Lung (tissue), 12 donors: ENCODE data around the gene SPRED3. TPM values are rescaled to one million over a fixed set of nuclear protein-coding genes. Genes with fewer than 3 reads are reported as not detected.

ENCODE experiments used
- ATAC-seq: fragments of 200-7000 bp; cut with Tn5 transposase; one replicate; pipeline ENCODE4 v1.9.1; 2020; ENCODE audit warnings: moderate number of reproducible peaks; ENCODE audit not compliant: insufficient read depth, low FRiP score
- DNase-seq, 3 donors: peaks; one replicate each; pipeline ENCODE4 v3.0.0-alpha.2; 2013 to 2017
- H3K27ac ChIP-seq, 2 donors: one replicate each; pipeline ENCODE4 v1.5.1; 2013; ENCODE audit warnings: mild to moderate bottlenecking in 2 of 2, moderate library complexity in 2 of 2, control low read depth in 1 of 2, inconsistent platforms in 1 of 2, low read depth in 1 of 2, low read length in 1 of 2
- H3K27me3 ChIP-seq, 3 donors: one replicate each; pipeline ENCODE4 v1.5.1; 2013; ENCODE audit warnings: low read length in 2 of 3; ENCODE audit not compliant: control insufficient read depth in 3 of 3, insufficient read depth in 3 of 3
- H3K36me3 ChIP-seq, 4 donors: one replicate each; pipeline ENCODE4 v1.5.1; 2013; ENCODE audit warnings: low read length in 4 of 4, mild to moderate bottlenecking in 1 of 4, moderate library complexity in 1 of 4; ENCODE audit not compliant: control insufficient read depth in 4 of 4, insufficient read depth in 4 of 4
- H3K4me1 ChIP-seq, 5 donors: one replicate each; pipeline ENCODE4 v1.5.1; 2013; ENCODE audit warnings: low read length in 5 of 5, mild to moderate bottlenecking in 2 of 5, moderate library complexity in 1 of 5; ENCODE audit not compliant: control insufficient read depth in 5 of 5, insufficient read depth in 5 of 5
- H3K4me3 ChIP-seq: one replicate; pipeline ENCODE4 v1.5.1; 2013; ENCODE audit warnings: mild to moderate bottlenecking, control low read depth, moderate library complexity
- H3K9ac ChIP-seq, 2 donors: one replicate each; pipeline ENCODE4 v1.5.1; 2013; ENCODE audit warnings: low read length in 2 of 2, control low read depth in 1 of 2; ENCODE audit not compliant: insufficient read depth in 1 of 2
- H3K9me3 ChIP-seq, 4 donors: one replicate each; pipeline ENCODE4 v1.5.1; 2013; ENCODE audit warnings: low read length in 3 of 4, mild to moderate bottlenecking in 1 of 4, moderate library complexity in 1 of 4; ENCODE audit not compliant: control insufficient read depth in 4 of 4, insufficient read depth in 3 of 4
- WGBS, 2 donors: extraction: QIAGEN DNeasy Blood & Tissue Kit; methylation state at CpG; one replicate each; pipeline ENCODE4 v1.1.7; 2013; 5-methylcytosine and 5-hydroxymethylcytosine counted together
- polyA plus RNA-seq, 2 donors: library from polyadenylated mRNA; stranded (reverse); fragments of 200-250 nt; gene quantifications; one replicate each; pipeline ENCODE4 v1.2.1, GENCODE V29; 2013
- total RNA-seq, 2 donors: library from RNA; depleted of rRNA in 1 of 2; stranded (reverse); fragments of >200 nt in 1 of 2; gene quantifications; one replicate each; pipeline ENCODE4 v1.2.1, GENCODE V29; 2014 to 2021
- TF ChIP-seq, protein P1 (sequence below): IDR thresholded peaks from 2 replicates; pipeline ENCODE4 v1.5.1; 2012; ENCODE audit warnings: mild to moderate bottlenecking; ENCODE audit errors: control extremely low read depth, extremely low read depth
- donor health status: control.
- donor health status: control.
- donor health status: Bipolar disorder and iron deficiency.
- donor health status: healthy.
- donor health status: DM: yes; HTN: yes; CAD: no.

Gene SPRED3
- total and polyA plus RNA-seq, 4 donors, result 0.09 to 2.6 (median 1.3) TPM

DNA sequence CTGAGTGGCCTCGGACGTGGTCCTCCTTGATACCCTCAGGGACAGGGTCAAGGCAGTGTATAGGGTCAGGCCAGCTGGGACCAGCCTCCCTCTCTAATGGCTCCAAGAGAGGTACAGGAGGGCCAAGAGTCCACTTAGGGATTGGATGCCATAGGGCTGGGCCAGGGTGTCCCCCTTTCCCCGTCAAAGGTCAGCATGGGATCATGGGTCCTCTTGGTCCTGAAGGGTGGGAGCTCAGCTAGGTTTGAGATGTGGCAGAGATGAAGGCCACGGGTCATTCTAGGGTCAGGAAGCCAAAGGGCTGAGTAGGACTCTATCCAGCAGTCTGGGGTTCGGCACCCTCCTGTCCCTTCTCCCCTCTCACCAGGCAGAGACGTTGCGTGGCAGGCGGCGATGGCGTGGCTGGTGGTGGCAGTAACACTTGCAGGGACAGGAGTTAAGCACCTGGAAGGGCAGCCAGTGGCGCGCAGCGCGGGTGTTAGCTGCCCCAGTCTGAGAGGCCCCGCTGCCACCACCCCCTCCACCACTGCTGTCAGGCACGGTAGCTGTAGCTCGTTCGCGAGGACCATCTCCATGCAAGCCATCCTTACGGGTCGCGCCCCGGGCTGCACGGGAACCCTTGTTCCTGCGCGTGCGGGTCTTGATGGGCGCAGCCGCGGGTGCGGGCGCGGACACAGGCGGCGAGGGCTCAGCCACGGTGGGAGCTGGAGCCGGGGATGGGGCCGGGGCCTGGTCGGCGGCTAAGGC is 3.3 kb upstream of the SPRED3 start:
- TF ChIP-seq, protein P1, sequence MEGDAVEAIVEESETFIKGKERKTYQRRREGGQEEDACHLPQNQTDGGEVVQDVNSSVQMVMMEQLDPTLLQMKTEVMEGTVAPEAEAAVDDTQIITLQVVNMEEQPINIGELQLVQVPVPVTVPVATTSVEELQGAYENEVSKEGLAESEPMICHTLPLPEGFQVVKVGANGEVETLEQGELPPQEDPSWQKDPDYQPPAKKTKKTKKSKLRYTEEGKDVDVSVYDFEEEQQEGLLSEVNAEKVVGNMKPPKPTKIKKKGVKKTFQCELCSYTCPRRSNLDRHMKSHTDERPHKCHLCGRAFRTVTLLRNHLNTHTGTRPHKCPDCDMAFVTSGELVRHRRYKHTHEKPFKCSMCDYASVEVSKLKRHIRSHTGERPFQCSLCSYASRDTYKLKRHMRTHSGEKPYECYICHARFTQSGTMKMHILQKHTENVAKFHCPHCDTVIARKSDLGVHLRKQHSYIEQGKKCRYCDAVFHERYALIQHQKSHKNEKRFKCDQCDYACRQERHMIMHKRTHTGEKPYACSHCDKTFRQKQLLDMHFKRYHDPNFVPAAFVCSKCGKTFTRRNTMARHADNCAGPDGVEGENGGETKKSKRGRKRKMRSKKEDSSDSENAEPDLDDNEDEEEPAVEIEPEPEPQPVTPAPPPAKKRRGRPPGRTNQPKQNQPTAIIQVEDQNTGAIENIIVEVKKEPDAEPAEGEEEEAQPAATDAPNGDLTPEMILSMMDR, result no peak
- Histone ChIP-seq H3K4me1 (peaks cover 0 to 18% (median 0%) of the 10 kb centered on the region in 5 donors), H3K4me3 (no peak overlapping the region), H3K27me3 (peaks cover 0 to 50% (median 28%) of the 10 kb centered on the region in 3 donors), H3K36me3 (peaks cover 19 to 42% (median 31%) of the 10 kb centered on the region in 4 donors), H3K27ac (no peak overlapping the region), H3K9me3 (peaks cover 0 to 18% (median 0%) of the 10 kb centered on the region in 4 donors), H3K9ac (no peak overlapping the region)
- DNase-seq (no peak), ATAC-seq (no peak)
- WGBS, 2 donors, result 79 to 85% methylated on average over 40 of the region's 40 CpGs

GRCh38 chr19:38385804-38386257 is 2.7 kb upstream of the SPRED3 start:
- Histone ChIP-seq H3K27me3 (peaks cover 0 to 56% (median 30%) of the 10 kb centered on the region in 3 donors), H3K4me1 (peaks cover 0 to 18% (median 0%) of the 10 kb centered on the region in 5 donors), H3K4me3 (no peak overlapping the region), H3K27ac (no peak overlapping the region), H3K9me3 (peaks cover 0 to 18% (median 0%) of the 10 kb centered on the region in 4 donors), H3K36me3 (peaks cover 18 to 36% (median 26%) of the 10 kb centered on the region in 4 donors), H3K9ac (no peak overlapping the region)
- TF ChIP-seq, protein P1, result no peak
- DNase-seq (no peak), ATAC-seq (no peak)
- WGBS, 2 donors, result 43 to 48% methylated on average over 25 to 40 of the region's 40 CpGs

- 33 to 47% methylated on average over 58 to 61 of the region's 61 CpGs for WGBS, 2 donors
- TF ChIP-seq, protein P1, result no peak
- H3K27ac ChIP-seq, result no peak overlapping the region
- no peak overlapping the region for H3K4me3 ChIP-seq
- peaks cover 12 to 30% (median 20%) of the 10 kb centered on the region in 4 donors for H3K36me3 ChIP-seq
- H3K4me1 ChIP-seq, result peaks cover 0 to 18% (median 0%) of the 10 kb centered on the region in 5 donors
- peaks cover 0 to 62% (median 34%) of the 10 kb centered on the region in 3 donors for H3K27me3 ChIP-seq
- H3K9ac ChIP-seq, result no peak overlapping the region
- H3K9me3 ChIP-seq, result peaks cover 0 to 16% (median 0%) of the 10 kb centered on the region in 4 donors
- no peak for ATAC-seq
- no peak for DNase-seq
These were observed 2.1 kb upstream of the SPRED3 start for GRCh38 chr19:38386300-38386970.
